Anterior cingulate cortex (tissue), 58 donors: Measurements from ENCODE around the gene CNPPD1.

Experiments
- DNase-seq, 58 donors: peaks; one replicate each; lab custom pipeline; 2025; lab: John Stamatoyannopoulos, UW

CNPPD1 gene

GRCh38 chr2:219176818-219177551 lies at the start of gene CNPPD1:
CNPPD1 (minus strand) TSS chr2:219176925; CDS start chr2:219176828, 97 bp downstream.
- DNase-seq: peak in 56 of 58 donors; percentile 39 to 90 (median 78)

GRCh38 chr2:219225350-219225749 lies 48.6 kb upstream of the CNPPD1 start:
- no peak for DNase-seq

GRCh38 chr2:219223831-219224610 lies 47.3 kb upstream of the CNPPD1 start:
- DNase-seq: no peak

GRCh38 chr2:219221957-219222518 lies 45.3 kb upstream of the CNPPD1 start:
- peak in 1 of 58 donors; percentile 8 for DNase-seq

- no peak for DNase-seq
These were observed 44.1 kb upstream of the CNPPD1 start for GRCh38 chr2:219220652-219221402.

- DNase-seq: no peak
These were observed 43.2 kb upstream of the CNPPD1 start for GRCh38 chr2:219219784-219220532.

- DNase-seq: peak; percentile 80 to 98 (median 96)
These were observed 42.3 kb upstream of the CNPPD1 start, which contains the start of gene ABCB6 for GRCh38 chr2:219218732-219219701. ABCB6 (minus strand) TSS chr2:219218958; CDS start chr2:219218673, 285 bp downstream.

- DNase-seq: peak in 52 of 58 donors; percentile 34 to 87 (median 75)
These were observed 41.5 kb upstream of the CNPPD1 start for GRCh38 chr2:219218217-219218731.

GRCh38 chr2:219216535-219216915 lies 39.8 kb upstream of the CNPPD1 start:
- no peak for DNase-seq

- DNase-seq: no peak
These were observed 39.3 kb upstream of the CNPPD1 start for GRCh38 chr2:219215871-219216534.

- no peak for DNase-seq
These were observed 38.1 kb upstream of the CNPPD1 start for GRCh38 chr2:219214786-219215185.

- no peak for DNase-seq
These were observed 37.4 kb upstream of the CNPPD1 start for GRCh38 chr2:219214141-219214540.

- no peak for DNase-seq
These were observed 36.9 kb upstream of the CNPPD1 start for GRCh38 chr2:219213486-219214071.

- DNase-seq: no peak
These were observed 36.3 kb upstream of the CNPPD1 start for GRCh38 chr2:219213026-219213415.

GRCh38 chr2:219210886-219211362 lies 34.2 kb upstream of the CNPPD1 start:
- DNase-seq: no peak

GRCh38 chr2:219210196-219210885 lies 33.6 kb upstream of the CNPPD1 start:
- DNase-seq: no peak
